Measurements from ENCODE around the gene RIMS4.

Gene RIMS4

DNA sequence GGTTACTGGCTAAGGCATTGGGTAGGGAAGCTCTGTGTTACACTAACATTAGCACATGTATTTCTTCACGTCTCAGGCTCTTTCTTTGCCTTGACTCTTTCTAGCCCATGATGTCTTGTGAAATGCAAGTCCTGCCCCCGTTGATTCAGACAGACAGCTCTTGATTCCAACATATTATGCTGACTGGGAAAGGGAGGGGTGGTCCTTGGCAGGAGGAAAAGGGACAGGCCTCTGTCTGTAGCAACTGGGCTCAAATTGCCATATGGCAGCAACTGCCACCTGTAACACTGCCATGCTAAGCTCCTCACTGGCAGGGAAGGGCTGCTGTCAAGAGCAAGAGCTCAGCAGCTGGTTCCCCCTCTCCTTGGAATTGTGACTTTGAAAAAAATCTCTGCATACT is 70.4 kb downstream of the RIMS4 start:
- no peak overlapping the region for H3K18ac ChIP-seq (ENCODE audit: low read length)
- H3K27me3 ChIP-seq (ENCODE audit: insufficient read depth, low read length, poor library complexity): no peaks in the 10 kb centered on the region
- H3K23ac ChIP-seq (ENCODE audit: low read length): no peak overlapping the region
- H2BK5ac ChIP-seq (ENCODE audit: low read length): no peak overlapping the region
- H4K8ac ChIP-seq (ENCODE audit: low read depth, low read length): no peak overlapping the region
- H3K4me3 ChIP-seq (ENCODE audit: low read length): no peak overlapping the region
- no peak for DNase-seq
- no peak overlapping the region for H3K27ac ChIP-seq (ENCODE audit: low read depth, low read length)
- no CpG with 5 or more reads among the region's 2 CpGs for WGBS (ENCODE audit: extremely low coverage, insufficient coverage, low lambda C conversion rate)
- no peaks in the 10 kb centered on the region for H3K79me1 ChIP-seq (ENCODE audit: low read length)
- H3K56ac ChIP-seq (ENCODE audit: low read length): no peak overlapping the region
- H2AK5ac ChIP-seq (ENCODE audit: low read length): no peak overlapping the region
- H3K4ac ChIP-seq (ENCODE audit: low read depth, low read length): no peak overlapping the region
- H2BK15ac ChIP-seq (replicated peaks; ENCODE audit: low read depth): no peak overlapping the region
- H3K36me3 ChIP-seq (ENCODE audit: control insufficient read depth, insufficient read depth, low read length): no peaks in the 10 kb centered on the region
- no peak overlapping the region for H3K9ac ChIP-seq (ENCODE audit: low read length)
- H2BK120ac ChIP-seq (ENCODE audit: low read depth, low read length): no peak overlapping the region
- no peak overlapping the region for H3K4me2 ChIP-seq (ENCODE audit: low read length)
- H3K79me2 ChIP-seq (ENCODE audit: control insufficient read depth, insufficient read depth, low read length): no peaks in the 10 kb centered on the region
- H4K5ac ChIP-seq (ENCODE audit: low read length): no peak overlapping the region
- no peaks in the 10 kb centered on the region for H3K4me1 ChIP-seq (ENCODE audit: control insufficient read depth, low read depth, low read length)

DNA sequence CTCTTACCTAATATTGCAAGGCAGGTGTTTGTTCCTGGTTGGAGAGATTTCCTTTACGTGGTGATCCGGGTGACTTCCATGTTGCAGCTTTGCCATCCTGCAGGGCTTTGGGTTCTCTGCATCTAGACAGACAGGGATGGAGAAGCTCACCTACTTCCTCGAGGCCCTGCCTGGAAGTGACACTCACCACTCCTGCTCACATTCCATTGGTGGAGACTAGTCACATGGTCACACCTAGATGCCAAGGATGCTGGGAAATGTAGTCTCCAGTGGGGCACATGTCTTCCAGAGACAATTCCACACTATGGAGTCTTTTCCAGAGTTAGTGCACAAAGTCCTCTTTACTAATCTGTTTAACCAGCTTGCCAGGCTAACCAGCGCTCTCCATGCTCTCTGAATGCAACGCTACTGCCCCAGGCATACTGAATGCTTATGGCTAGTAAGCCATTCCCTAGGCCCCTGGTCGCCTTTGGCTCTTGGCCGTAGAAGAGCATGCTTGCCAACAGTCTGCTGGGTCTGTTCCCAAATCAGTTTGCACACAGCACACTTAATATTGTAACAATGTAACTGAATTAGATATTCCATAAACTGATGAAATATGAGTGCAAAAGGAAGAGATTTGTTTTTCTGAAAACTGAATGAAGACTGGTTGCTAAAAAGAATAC is 71.4 kb downstream of the RIMS4 start:
- Histone ChIP-seq H3K79me1 (ENCODE audit: low read length) (no peaks in the 10 kb centered on the region), H3K56ac (ENCODE audit: low read length) (no peak overlapping the region), H3K36me3 (ENCODE audit: control insufficient read depth, insufficient read depth, low read length) (no peaks in the 10 kb centered on the region), H2AK5ac (ENCODE audit: low read length) (no peak overlapping the region), H2BK5ac (ENCODE audit: low read length) (no peak overlapping the region), H4K8ac (ENCODE audit: low read depth, low read length) (no peak overlapping the region), H3K23ac (ENCODE audit: low read length) (no peak overlapping the region), H3K4me3 (ENCODE audit: low read length) (no peak overlapping the region), H3K4me1 (ENCODE audit: control insufficient read depth, low read depth, low read length) (no peaks in the 10 kb centered on the region), H3K9ac (ENCODE audit: low read length) (no peak overlapping the region), H3K4ac (ENCODE audit: low read depth, low read length) (no peak overlapping the region), H3K27me3 (ENCODE audit: insufficient read depth, low read length, poor library complexity) (no peaks in the 10 kb centered on the region), H3K18ac (ENCODE audit: low read length) (no peak overlapping the region), H2BK15ac (replicated peaks; ENCODE audit: low read depth) (no peak overlapping the region), H2BK120ac (ENCODE audit: low read depth, low read length) (no peak overlapping the region), H3K79me2 (ENCODE audit: control insufficient read depth, insufficient read depth, low read length) (no peaks in the 10 kb centered on the region), H4K5ac (ENCODE audit: low read length) (no peak overlapping the region), H3K4me2 (ENCODE audit: low read length) (no peak overlapping the region), H3K27ac (ENCODE audit: low read depth, low read length) (no peak overlapping the region)
- WGBS (ENCODE audit: extremely low coverage, insufficient coverage, low lambda C conversion rate): no CpG with 5 or more reads among the region's 7 CpGs
- peak; percentile 96 for DNase-seq

DNA sequence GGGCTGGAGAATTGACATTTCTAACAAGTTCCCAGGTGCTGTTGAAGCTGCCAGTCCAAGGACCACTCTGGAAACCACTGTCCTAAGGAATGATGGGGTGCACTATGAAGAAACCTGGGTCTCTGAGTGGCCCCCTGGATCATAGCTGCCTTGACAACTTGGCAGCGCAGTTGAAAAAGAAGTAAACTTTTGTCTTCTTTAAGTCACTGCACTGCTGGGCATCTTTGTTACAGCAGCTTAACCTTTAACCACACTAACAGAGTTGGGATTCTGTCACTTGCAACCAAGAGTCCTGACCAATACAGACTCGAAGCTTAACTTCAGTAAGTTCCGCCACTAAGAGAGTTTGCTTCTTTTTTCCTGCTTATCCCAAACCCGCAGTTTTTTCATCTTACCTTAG is 73.2 kb downstream of the RIMS4 start:
- Histone ChIP-seq H3K56ac (ENCODE audit: low read length) (no peak overlapping the region), H3K9ac (ENCODE audit: low read length) (no peak overlapping the region), H3K27me3 (ENCODE audit: insufficient read depth, low read length, poor library complexity) (no peaks in the 10 kb centered on the region), H4K5ac (ENCODE audit: low read length) (no peak overlapping the region), H3K4me1 (ENCODE audit: control insufficient read depth, low read depth, low read length) (no peaks in the 10 kb centered on the region), H3K27ac (ENCODE audit: low read depth, low read length) (no peak overlapping the region), H3K4me3 (ENCODE audit: low read length) (no peak overlapping the region), H3K23ac (ENCODE audit: low read length) (no peak overlapping the region), H2BK15ac (replicated peaks; ENCODE audit: low read depth) (no peak overlapping the region), H4K8ac (ENCODE audit: low read depth, low read length) (no peak overlapping the region), H3K79me1 (ENCODE audit: low read length) (no peaks in the 10 kb centered on the region), H3K18ac (ENCODE audit: low read length) (no peak overlapping the region), H2BK120ac (ENCODE audit: low read depth, low read length) (no peak overlapping the region), H2AK5ac (ENCODE audit: low read length) (no peak overlapping the region), H2BK5ac (ENCODE audit: low read length) (no peak overlapping the region), H3K4ac (ENCODE audit: low read depth, low read length) (no peak overlapping the region), H3K36me3 (ENCODE audit: control insufficient read depth, insufficient read depth, low read length) (no peaks in the 10 kb centered on the region), H3K4me2 (ENCODE audit: low read length) (no peak overlapping the region), H3K79me2 (ENCODE audit: control insufficient read depth, insufficient read depth, low read length) (no peaks in the 10 kb centered on the region)
- no peak for DNase-seq
- WGBS (ENCODE audit: extremely low coverage, insufficient coverage, low lambda C conversion rate): no CpG with 5 or more reads among the region's 4 CpGs

DNA sequence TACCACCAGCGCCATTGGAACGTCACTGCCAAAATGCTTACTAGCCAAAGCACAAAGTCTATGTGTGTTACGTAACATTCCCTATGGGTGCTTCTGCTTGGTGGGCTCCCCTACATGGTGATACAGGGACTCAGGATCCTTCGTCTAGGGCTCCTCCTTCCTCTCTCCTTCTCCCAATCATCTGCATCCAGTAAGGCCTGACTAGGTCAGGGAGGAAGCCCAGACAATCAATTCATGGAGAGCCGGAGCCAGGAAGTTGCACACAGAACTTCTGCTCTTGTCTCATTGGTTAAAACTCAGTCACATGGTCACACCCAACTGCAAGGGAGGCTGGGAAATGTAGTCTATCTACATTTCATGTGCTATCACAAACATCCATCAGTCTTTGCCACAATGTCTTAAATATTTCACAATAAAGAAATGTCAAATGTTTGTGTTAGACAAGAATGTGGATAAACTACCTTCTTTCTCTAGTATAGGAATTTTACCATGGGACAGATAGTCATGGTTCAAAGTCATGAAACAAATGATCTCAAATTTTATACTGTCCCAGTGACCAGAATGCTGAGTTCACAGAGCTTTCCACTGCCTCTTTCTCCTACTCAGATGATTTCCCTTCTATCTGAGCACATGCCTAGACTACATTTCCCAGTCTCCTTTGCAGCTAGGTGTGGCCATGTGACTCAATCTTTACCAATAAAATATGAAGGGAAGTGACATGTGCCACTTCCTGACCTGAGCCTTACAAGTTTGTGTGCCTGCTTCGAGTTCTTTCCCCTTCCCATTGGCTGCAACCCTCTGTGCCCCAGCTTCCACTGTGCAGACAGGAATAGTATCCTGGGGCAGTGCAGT is 74.0 kb downstream of the RIMS4 start:
- Histone ChIP-seq H3K36me3 (ENCODE audit: control insufficient read depth, insufficient read depth, low read length) (no peaks in the 10 kb centered on the region), H4K5ac (ENCODE audit: low read length) (no peak overlapping the region), H2AK5ac (ENCODE audit: low read length) (no peak overlapping the region), H3K18ac (ENCODE audit: low read length) (no peak overlapping the region), H4K8ac (ENCODE audit: low read depth, low read length) (no peak overlapping the region), H3K79me2 (ENCODE audit: control insufficient read depth, insufficient read depth, low read length) (no peaks in the 10 kb centered on the region), H3K4me1 (ENCODE audit: control insufficient read depth, low read depth, low read length) (no peaks in the 10 kb centered on the region), H3K56ac (ENCODE audit: low read length) (no peak overlapping the region), H2BK120ac (ENCODE audit: low read depth, low read length) (no peak overlapping the region), H3K27ac (ENCODE audit: low read depth, low read length) (no peak overlapping the region), H3K27me3 (ENCODE audit: insufficient read depth, low read length, poor library complexity) (no peaks in the 10 kb centered on the region), H3K4me3 (ENCODE audit: low read length) (no peak overlapping the region), H3K23ac (ENCODE audit: low read length) (no peak overlapping the region), H3K9ac (ENCODE audit: low read length) (no peak overlapping the region), H3K4ac (ENCODE audit: low read depth, low read length) (no peak overlapping the region), H2BK15ac (replicated peaks; ENCODE audit: low read depth) (no peak overlapping the region), H3K4me2 (ENCODE audit: low read length) (no peak overlapping the region), H3K79me1 (ENCODE audit: low read length) (no peaks in the 10 kb centered on the region), H2BK5ac (ENCODE audit: low read length) (no peak overlapping the region)
- peak; percentile 98 for DNase-seq
- no CpG with 5 or more reads among the region's 6 CpGs for WGBS (ENCODE audit: extremely low coverage, insufficient coverage, low lambda C conversion rate)

DNA sequence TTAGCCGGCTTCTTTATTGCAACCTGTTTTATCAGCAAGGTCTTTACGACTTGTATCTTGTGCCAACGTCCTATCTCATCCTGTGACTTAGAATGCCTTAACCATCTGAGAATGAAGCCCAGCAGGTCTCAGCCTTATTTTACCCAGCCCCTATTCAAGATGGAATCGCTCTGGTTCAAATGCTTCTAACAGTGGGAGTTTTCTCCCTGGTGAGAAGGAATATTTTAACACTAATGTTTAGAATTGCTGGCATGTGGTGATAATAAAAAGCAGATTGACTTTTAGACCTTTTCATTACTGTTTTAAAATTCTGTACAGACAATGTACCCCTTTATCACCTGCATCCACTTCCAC is 74.6 kb downstream of the RIMS4 start:
- Histone ChIP-seq H3K27ac (ENCODE audit: low read depth, low read length) (no peak overlapping the region), H3K36me3 (ENCODE audit: control insufficient read depth, insufficient read depth, low read length) (no peaks in the 10 kb centered on the region), H4K8ac (ENCODE audit: low read depth, low read length) (no peak overlapping the region), H3K4me2 (ENCODE audit: low read length) (no peak overlapping the region), H3K23ac (ENCODE audit: low read length) (no peak overlapping the region), H2BK5ac (ENCODE audit: low read length) (no peak overlapping the region), H2BK15ac (replicated peaks; ENCODE audit: low read depth) (no peak overlapping the region), H3K9ac (ENCODE audit: low read length) (no peak overlapping the region), H3K56ac (ENCODE audit: low read length) (no peak overlapping the region), H2BK120ac (ENCODE audit: low read depth, low read length) (no peak overlapping the region), H3K4me3 (ENCODE audit: low read length) (no peak overlapping the region), H3K27me3 (ENCODE audit: insufficient read depth, low read length, poor library complexity) (no peaks in the 10 kb centered on the region), H3K4me1 (ENCODE audit: control insufficient read depth, low read depth, low read length) (no peaks in the 10 kb centered on the region), H3K4ac (ENCODE audit: low read depth, low read length) (no peak overlapping the region), H4K5ac (ENCODE audit: low read length) (no peak overlapping the region), H3K18ac (ENCODE audit: low read length) (no peak overlapping the region), H3K79me2 (ENCODE audit: control insufficient read depth, insufficient read depth, low read length) (no peaks in the 10 kb centered on the region), H3K79me1 (ENCODE audit: low read length) (no peaks in the 10 kb centered on the region), H2AK5ac (ENCODE audit: low read length) (no peak overlapping the region)
- no peak for DNase-seq
- no CpG with 5 or more reads among the region's 4 CpGs for WGBS (ENCODE audit: extremely low coverage, insufficient coverage, low lambda C conversion rate)
